Breast epithelium (tissue), 3 donors: ENCODE measurements around the gene MESD.

Source experiments
- POLR2A ChIP-seq: fragments of 450-650 bp; IDR thresholded peaks from one replicate; pipeline ENCODE4 v1.6.1; 2016; ENCODE audit warnings: antibody characterized with exemption, mild to moderate bottlenecking, moderate library complexity
- POLR2AphosphoS5 ChIP-seq, 3 donors: sonication (generic); formaldehyde crosslinking; IDR thresholded peaks; one replicate each; pipeline ENCODE4 v1.6.1; 2017; ENCODE audit warnings: antibody characterized with exemption in 3 of 3
- TF ChIP-seq, protein P1 (sequence below), 3 donors: fragments of 450-650 bp; IDR thresholded peaks; one replicate each; pipeline ENCODE4 v1.5.1; 2016 to 2017; ENCODE audit warnings: antibody characterized with exemption in 3 of 3, mild to moderate bottlenecking in 3 of 3, moderate library complexity in 3 of 3

DNA sequence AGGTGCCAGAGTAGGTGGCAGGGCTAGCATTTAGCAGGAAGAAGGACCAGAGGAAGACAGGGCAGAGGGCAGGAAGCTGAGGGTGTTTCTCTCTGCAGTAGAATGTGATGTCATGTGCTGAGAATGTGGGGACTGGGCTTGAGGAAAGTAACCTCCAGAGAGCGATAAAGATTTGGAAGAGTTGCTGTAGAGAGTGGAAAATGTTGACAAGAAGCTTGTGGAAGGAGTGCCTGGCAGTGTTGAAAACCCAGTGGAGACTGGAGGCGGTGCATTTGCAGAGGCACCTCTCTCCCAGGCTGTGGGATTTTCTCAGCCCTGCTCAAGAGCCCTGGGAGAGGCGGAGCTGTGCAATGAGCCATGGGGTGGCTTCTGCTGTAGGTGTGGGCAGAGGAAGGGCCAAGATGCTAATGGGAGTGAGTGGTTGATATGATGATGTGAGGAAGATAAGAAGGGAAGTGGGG is 54.8 kb downstream of the MESD start:
- TF ChIP-seq, protein P1, sequence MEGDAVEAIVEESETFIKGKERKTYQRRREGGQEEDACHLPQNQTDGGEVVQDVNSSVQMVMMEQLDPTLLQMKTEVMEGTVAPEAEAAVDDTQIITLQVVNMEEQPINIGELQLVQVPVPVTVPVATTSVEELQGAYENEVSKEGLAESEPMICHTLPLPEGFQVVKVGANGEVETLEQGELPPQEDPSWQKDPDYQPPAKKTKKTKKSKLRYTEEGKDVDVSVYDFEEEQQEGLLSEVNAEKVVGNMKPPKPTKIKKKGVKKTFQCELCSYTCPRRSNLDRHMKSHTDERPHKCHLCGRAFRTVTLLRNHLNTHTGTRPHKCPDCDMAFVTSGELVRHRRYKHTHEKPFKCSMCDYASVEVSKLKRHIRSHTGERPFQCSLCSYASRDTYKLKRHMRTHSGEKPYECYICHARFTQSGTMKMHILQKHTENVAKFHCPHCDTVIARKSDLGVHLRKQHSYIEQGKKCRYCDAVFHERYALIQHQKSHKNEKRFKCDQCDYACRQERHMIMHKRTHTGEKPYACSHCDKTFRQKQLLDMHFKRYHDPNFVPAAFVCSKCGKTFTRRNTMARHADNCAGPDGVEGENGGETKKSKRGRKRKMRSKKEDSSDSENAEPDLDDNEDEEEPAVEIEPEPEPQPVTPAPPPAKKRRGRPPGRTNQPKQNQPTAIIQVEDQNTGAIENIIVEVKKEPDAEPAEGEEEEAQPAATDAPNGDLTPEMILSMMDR (IDR thresholded peaks at IDR 0.05): no peak
- TF ChIP-seq POLR2A (no peak), POLR2AphosphoS5 (IDR thresholded peaks at IDR 0.05) (no peak)
